Upper lobe of right lung (tissue), 1 donor: Measurements from ENCODE around the gene BRD1. TPM values are rescaled to one million over a fixed set of nuclear protein-coding genes. Genes with fewer than 3 reads are reported as not detected.

Source experiments
- ATAC-seq: fragments of 200-7000 bp; cut with Tn5 transposase; one replicate; pipeline ENCODE4 v1.9.1; 2020; ENCODE audit warnings: mild to moderate bottlenecking, moderate library complexity
- DNase-seq: peaks from one replicate; pipeline ENCODE4 v3.0.0-alpha.2; 2020
- H3K27ac ChIP-seq: fragments of 200-600 bp; one replicate; pipeline ENCODE4 v1.8.0; 2022
- H3K27me3 ChIP-seq: fragments of 200-600 bp; one replicate; pipeline ENCODE4 v1.8.0; 2022; ENCODE audit warnings: mild to moderate bottlenecking
- H3K36me3 ChIP-seq: fragments of 200-600 bp; one replicate; pipeline ENCODE4 v1.8.0; 2022
- H3K4me1 ChIP-seq: fragments of 200-600 bp; one replicate; pipeline ENCODE4 v1.8.0; 2022
- H3K4me3 ChIP-seq: fragments of 200-600 bp; one replicate; pipeline ENCODE4 v1.8.0; 2022; ENCODE audit warnings: mild to moderate bottlenecking
- H3K9me3 ChIP-seq: fragments of 200-600 bp; one replicate; pipeline ENCODE4 v1.8.0; 2022
- CTCF ChIP-seq: fragments of 200-600 bp; IDR thresholded peaks from one replicate; pipeline ENCODE4 v1.8.0; 2022; ENCODE audit warnings: antibody characterized with exemption
- intact Hi-C: fragments of 100-400 bp; cut with DNase I; formaldehyde crosslinking; loops from one replicate; pipeline ENCODE4 v1.11.0; 2022
- total RNA-seq: library from RNA; stranded (reverse); fragmentation: NEBNext Ultra II Directional; extraction: Animal tissue kit (Norgen Biotek cat#: 25700); gene quantifications from one replicate; pipeline ENCODE4 v1.2.1, GENCODE V29; 2021
- donor health status: DM: no; HTN: yes; CAD: no; lungs with severe emphysema.

Gene BRD1
- total RNA-seq, 1 donor from 2014 or later, result 39.0 TPM

- Histone ChIP-seq H3K27me3 (no peaks in the 10 kb centered on the region), H3K4me1 (peaks cover 7% of the 10 kb centered on the region), H3K36me3 (peaks cover 77% of the 10 kb centered on the region), H3K9me3 (no peaks in the 10 kb centered on the region), H3K4me3 (no peak overlapping the region), H3K27ac (no peak overlapping the region)
- no peak for TF ChIP-seq CTCF
- DNase-seq (no peak), ATAC-seq (no peak)
- intact Hi-C loops, result no loop called here
Observed at GRCh38 chr22:49797706-49798105, 30.0 kb downstream of the BRD1 start.

GRCh38 chr22:49796596-49797270 is 30.9 kb downstream of the BRD1 start:
- Histone ChIP-seq H3K9me3 (no peaks in the 10 kb centered on the region), H3K27ac (no peak overlapping the region), H3K36me3 (peaks cover 82% of the 10 kb centered on the region), H3K4me1 (peaks cover 6% of the 10 kb centered on the region), H3K4me3 (no peak overlapping the region), H3K27me3 (no peaks in the 10 kb centered on the region)
- ATAC-seq (no peak), DNase-seq (no peak)
- intact Hi-C loops, result no loop called here
- TF ChIP-seq CTCF, result no peak

- no peak overlapping the region for H3K4me3 ChIP-seq
- H3K4me1 ChIP-seq, result peaks cover 7% of the 10 kb centered on the region
- H3K9me3 ChIP-seq, result no peaks in the 10 kb centered on the region
- intact Hi-C loops, result no loop called here
- no peak for ATAC-seq
- DNase-seq, result no peak
- peaks cover 74% of the 10 kb centered on the region for H3K36me3 ChIP-seq
- H3K27me3 ChIP-seq, result no peaks in the 10 kb centered on the region
- no peak overlapping the region for H3K27ac ChIP-seq
- no peak for TF ChIP-seq CTCF
Observed at GRCh38 chr22:49795521-49795920, 32.2 kb downstream of the BRD1 start.

DNA sequence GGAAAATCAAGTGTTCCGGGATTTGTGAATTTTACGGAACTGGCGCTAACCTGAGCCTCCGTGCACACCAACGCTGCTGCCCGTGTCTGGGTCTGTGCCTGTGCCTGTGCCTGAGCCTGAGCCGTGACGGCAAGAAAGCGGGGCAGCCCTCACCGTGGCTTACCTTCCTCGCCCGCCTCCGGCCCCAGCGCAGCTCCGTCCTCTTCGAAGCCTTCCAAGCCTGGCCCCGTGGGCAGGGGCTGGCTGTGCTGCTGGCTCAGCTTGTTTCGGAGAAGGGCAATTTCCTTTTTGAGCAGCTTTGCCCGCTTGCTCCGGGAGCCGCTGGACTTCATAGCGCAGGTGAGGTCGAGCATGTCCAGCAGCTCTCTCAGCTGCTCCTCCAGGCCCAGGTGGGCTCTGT is 33.8 kb downstream of the BRD1 start:
- Histone ChIP-seq H3K9me3 (no peaks in the 10 kb centered on the region), H3K27me3 (no peaks in the 10 kb centered on the region), H3K36me3 (peaks cover 73% of the 10 kb centered on the region)

GRCh38 chr22:49793296-49793695 is 34.4 kb downstream of the BRD1 start:
- TF ChIP-seq CTCF, result no peak
- peaks cover 28% of the 10 kb centered on the region for H3K4me1 ChIP-seq
- DNase-seq (no peak), ATAC-seq (no peak)
- intact Hi-C loops, result no loop called here
- H3K9me3 ChIP-seq, result no peaks in the 10 kb centered on the region
- no peak overlapping the region for H3K27ac ChIP-seq
- H3K36me3 ChIP-seq, result peaks cover 68% of the 10 kb centered on the region
- H3K4me3 ChIP-seq, result no peak overlapping the region
- H3K27me3 ChIP-seq, result no peaks in the 10 kb centered on the region

More for the DNA sequence above, 33.8 kb downstream of the BRD1 start:
- intact Hi-C loops, result no loop called here
- DNase-seq, result no peak
- no peak overlapping the region for H3K4me3 ChIP-seq
- no peak overlapping the region for H3K27ac ChIP-seq
- peaks cover 24% of the 10 kb centered on the region for H3K4me1 ChIP-seq
- no peak for ATAC-seq
- no peak for TF ChIP-seq CTCF

DNA sequence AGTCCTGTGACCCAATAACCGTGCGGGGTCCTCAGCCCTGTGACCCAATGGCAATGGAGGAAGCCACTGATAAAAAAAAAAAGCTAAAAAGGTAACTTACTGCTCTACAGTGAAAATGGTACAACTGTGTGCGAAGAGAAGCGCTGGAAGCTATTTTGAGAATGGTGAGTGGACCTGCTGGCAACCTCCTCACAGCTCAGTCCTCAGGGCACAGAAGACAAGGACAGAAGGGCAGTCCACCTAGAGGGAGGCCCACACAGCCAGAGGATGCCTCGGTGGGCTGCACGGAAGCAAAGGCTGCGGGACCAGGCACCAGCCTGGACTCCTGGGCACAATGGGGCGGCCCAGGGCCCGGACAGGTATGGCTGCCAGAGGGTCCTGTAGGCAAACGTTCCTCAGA is 35.6 kb downstream of the BRD1 start:
- DNase-seq (no peak), ATAC-seq (no peak)
- no peak overlapping the region for H3K4me3 ChIP-seq
- no peaks in the 10 kb centered on the region for H3K27me3 ChIP-seq
- peaks cover 64% of the 10 kb centered on the region for H3K36me3 ChIP-seq
- no peak overlapping the region for H3K27ac ChIP-seq
- no peak for TF ChIP-seq CTCF
- intact Hi-C loops, result no loop called here
- peaks cover 31% of the 10 kb centered on the region for H3K4me1 ChIP-seq
- H3K9me3 ChIP-seq, result no peaks in the 10 kb centered on the region
